GM23248 (cell line): ENCODE measurements around the gene SDHB.

Source experiments
- EZH2 ChIP-seq: fragments of 200-600 bp; sonication (generic); IDR thresholded peaks from 2 replicates; pipeline ENCODE4 v1.6.1; 2018; ENCODE audit warnings: antibody characterized with exemption, mild to moderate bottlenecking; ENCODE audit not compliant: insufficient read depth, poor library complexity, severe bottlenecking
- EZH2phosphoT487 ChIP-seq: fragments of 200-600 bp; sonication (generic); IDR thresholded peaks from 2 replicates; pipeline ENCODE4 v1.6.1; 2018; ENCODE audit warnings: antibody characterized with exemption, moderate library complexity, mild to moderate bottlenecking, low read depth; ENCODE audit not compliant: insufficient read depth

DNA sequence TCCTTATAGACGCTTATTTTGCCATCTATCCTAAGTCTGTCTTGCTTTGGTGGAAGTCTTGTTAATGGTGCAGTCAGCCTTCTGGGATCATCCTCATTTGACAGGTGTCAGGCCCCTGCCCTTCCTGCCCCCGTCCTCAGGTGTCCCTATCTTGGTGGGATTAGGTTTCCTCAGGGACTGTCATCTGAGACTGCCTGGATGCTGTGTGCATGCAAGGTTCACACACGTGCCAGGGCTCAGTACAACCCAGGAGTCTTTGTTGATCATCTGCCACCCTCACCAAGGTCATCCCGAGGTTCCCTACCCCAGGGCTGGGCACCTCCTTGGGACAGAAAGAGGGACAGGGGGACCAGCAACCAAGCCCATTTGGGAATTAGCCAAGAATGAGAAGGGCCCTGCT is 47.4 kb upstream of the SDHB start:
- no peak for TF ChIP-seq EZH2
- no peak for TF ChIP-seq EZH2phosphoT487
